ENCODE results near the gene POFUT1. TPM values are rescaled to one million over a fixed set of nuclear protein-coding genes. Genes with fewer than 3 reads are reported as not detected.

POFUT1 gene
- polyA plus RNA-seq, 3 donors: 42.7 to 44.7 (median 43.0) TPM

- no peak for DNase-seq (ENCODE audit: low read depth in 3 of 3, low spot score in 2 of 3)
Measured at GRCh38 chr20:32205843-32206759, 1.6 kb upstream of the POFUT1 start.

GRCh38 chr20:32206760-32207625 lies 687 bp upstream of the POFUT1 start:
- DNase-seq (ENCODE audit: low read depth in 3 of 3, low spot score in 2 of 3): no peak

GRCh38 chr20:32208499-32209154 lies 947 bp downstream of the POFUT1 start:
- no peak for DNase-seq (ENCODE audit: low read depth in 3 of 3, low spot score in 2 of 3)

- no peak for DNase-seq (ENCODE audit: low read depth in 3 of 3, low spot score in 2 of 3)
Measured at GRCh38 chr20:32209850-32210605, 2.3 kb downstream of the POFUT1 start.

- no peak for DNase-seq (ENCODE audit: low read depth in 3 of 3, low spot score in 2 of 3)
Measured at GRCh38 chr20:32213870-32214269, 6.2 kb downstream of the POFUT1 start.

GRCh38 chr20:32215147-32215546 lies 7.5 kb downstream of the POFUT1 start:
- no peak for DNase-seq (ENCODE audit: low read depth in 3 of 3, low spot score in 2 of 3)

GRCh38 chr20:32215729-32216128 lies 8.0 kb downstream of the POFUT1 start:
- no peak for DNase-seq (ENCODE audit: low read depth in 3 of 3, low spot score in 2 of 3)

GRCh38 chr20:32216179-32217142 lies 8.8 kb downstream of the POFUT1 start:
- no peak for DNase-seq (ENCODE audit: low read depth in 3 of 3, low spot score in 2 of 3)

- no peak for DNase-seq (ENCODE audit: low read depth in 3 of 3, low spot score in 2 of 3)
Measured at GRCh38 chr20:32218156-32218900, 10.6 kb downstream of the POFUT1 start.

GRCh38 chr20:32224463-32224862 lies 16.8 kb downstream of the POFUT1 start:
- DNase-seq (ENCODE audit: low read depth in 3 of 3, low spot score in 2 of 3): no peak

- DNase-seq (ENCODE audit: low read depth in 3 of 3, low spot score in 2 of 3): no peak
Measured at GRCh38 chr20:32226391-32226790, 18.7 kb downstream of the POFUT1 start.

- no peak for DNase-seq (ENCODE audit: low read depth in 3 of 3, low spot score in 2 of 3)
Measured at GRCh38 chr20:32227306-32227705, 19.6 kb downstream of the POFUT1 start.

GRCh38 chr20:32227744-32228688 lies 20.3 kb downstream of the POFUT1 start:
- no peak for DNase-seq (ENCODE audit: low read depth in 3 of 3, low spot score in 2 of 3)

GRCh38 chr20:32229251-32229747 lies 21.6 kb downstream of the POFUT1 start:
- DNase-seq (ENCODE audit: low read depth in 3 of 3, low spot score in 2 of 3): no peak

- DNase-seq (ENCODE audit: low read depth in 3 of 3, low spot score in 2 of 3): no peak
Measured at GRCh38 chr20:32230707-32231106, 23.0 kb downstream of the POFUT1 start.

- no peak for DNase-seq (ENCODE audit: low read depth in 3 of 3, low spot score in 2 of 3)
Measured at GRCh38 chr20:32231245-32231644, 23.6 kb downstream of the POFUT1 start.

- DNase-seq (ENCODE audit: low read depth in 3 of 3, low spot score in 2 of 3): no peak
Measured at GRCh38 chr20:32231847-32232246, 24.2 kb downstream of the POFUT1 start.

Data from right renal cortex interstitium (tissue), 3 donors.